CD14-positive monocyte (primary cell): Measurements from ENCODE around the gene RASSF1. TPM values are rescaled to one million over a fixed set of nuclear protein-coding genes. Genes with fewer than 3 reads are reported as not detected.
A peak's percentile ranks its signal among the peaks of the same experiment; 100 is the strongest.

ENCODE experiments used
- DNase-seq, 3 donors: peaks; one replicate each; pipeline ENCODE4 v3.0.0-alpha.2; 2011 to 2022
- H2AFZ ChIP-seq: 2 replicates; pipeline ENCODE4 v1.6.0; 2012; ENCODE audit warnings: mild to moderate bottlenecking, low read depth, low read length, inconsistent platforms; ENCODE audit not compliant: insufficient read depth, poor library complexity, severe bottlenecking
- H3K27ac ChIP-seq, 2 donors: 1 replicate in 1 of 2; 2 replicates in 1 of 2; pipeline ENCODE4 v1.5.1; 2012 to 2013; ENCODE audit warnings: low read length in 2 of 2, control low read depth in 1 of 2, inconsistent platforms in 1 of 2, low read depth in 1 of 2, mild to moderate bottlenecking in 1 of 2
- H3K27me3 ChIP-seq, 2 donors: one replicate each; pipeline versions ENCODE4 v1.6.0 to v1.6.1; 2011 to 2013; ENCODE audit warnings: low read length in 2 of 2; ENCODE audit not compliant: control insufficient read depth in 2 of 2, insufficient read depth in 2 of 2
- H3K36me3 ChIP-seq, 2 donors: replicated peaks in 1 of 2; 1 replicate in 1 of 2; 2 replicates in 1 of 2; pipeline versions ENCODE4 v1.5.1 to v1.6.1; 2012 to 2013; ENCODE audit warnings: low read length in 2 of 2, control low read depth in 1 of 2, inconsistent platforms in 1 of 2, mild to moderate bottlenecking in 1 of 2; ENCODE audit not compliant: insufficient read depth in 2 of 2, control insufficient read depth in 1 of 2
- H3K4me1 ChIP-seq, 2 donors: 1 replicate in 1 of 2; 2 replicates in 1 of 2; pipeline versions ENCODE4 v1.5.1 to v1.6.1; 2012 to 2013; ENCODE audit warnings: low read length in 2 of 2, control low read depth in 1 of 2, inconsistent platforms in 1 of 2, mild to moderate bottlenecking in 1 of 2, moderate library complexity in 1 of 2; ENCODE audit not compliant: insufficient read depth in 2 of 2, control insufficient read depth in 1 of 2
- H3K4me2 ChIP-seq: replicated peaks from 2 replicates; pipeline ENCODE3; 2012; ENCODE audit warnings: low read length, moderate library complexity, mild to moderate bottlenecking; ENCODE audit not compliant: poor library complexity, severe bottlenecking; ENCODE audit errors: extremely low read depth
- H3K4me3 ChIP-seq, 3 experiments: fragments of 200-600 bp in 1 of 3; sonication (generic) in 1 of 3; replicated peaks in 1 of 3; 1 replicate in 2 of 3; 2 replicates in 1 of 3; pipeline ENCODE4 v1.5.1; 2011 to 2013; ENCODE audit warnings: low read length in 3 of 3, mild to moderate bottlenecking in 3 of 3, control low read depth in 2 of 3, low read depth in 2 of 3, inconsistent platforms in 1 of 3, moderate library complexity in 1 of 3
- H3K79me2 ChIP-seq: 2 replicates; pipeline ENCODE4 v1.6.0; 2012; ENCODE audit warnings: mild to moderate bottlenecking, control low read depth, inconsistent platforms, low read length, moderate library complexity; ENCODE audit not compliant: insufficient read depth
- H3K9ac ChIP-seq: 2 replicates; pipeline ENCODE4 v1.6.0; 2017; ENCODE audit warnings: low read length, mild to moderate bottlenecking; ENCODE audit not compliant: insufficient read depth, poor library complexity, severe bottlenecking
- H3K9me3 ChIP-seq, 2 donors: replicated peaks in 1 of 2; 1 replicate in 1 of 2; 2 replicates in 1 of 2; pipeline versions ENCODE4 v1.5.1 to v1.6.1; 2012 to 2013; ENCODE audit warnings: low read length in 2 of 2, control low read depth in 1 of 2; ENCODE audit not compliant: control insufficient read depth in 1 of 2, insufficient read depth in 1 of 2
- H4K20me1 ChIP-seq: 2 replicates; pipeline ENCODE4 v1.6.0; 2012; ENCODE audit warnings: mild to moderate bottlenecking, low read length, control low read depth, moderate library complexity; ENCODE audit not compliant: insufficient read depth
- H3K27ac Mint-ChIP-seq, 7 donors: one replicate each; pipeline ENCODE4 v1.8.0; 2020; ENCODE audit warnings: mild to moderate bottlenecking in 7 of 7, mixed read lengths in 7 of 7, moderate library complexity in 6 of 7, inconsistent platforms in 2 of 7
- H3K27me3 Mint-ChIP-seq, 3 donors: one replicate each; pipeline ENCODE4 v1.8.0; 2021 to 2022; ENCODE audit warnings: low read depth in 3 of 3, mild to moderate bottlenecking in 3 of 3, mixed read lengths in 3 of 3, moderate library complexity in 3 of 3, inconsistent platforms in 1 of 3
- H3K36me3 Mint-ChIP-seq, 2 donors: one replicate each; pipeline ENCODE4 v1.8.0; 2020; ENCODE audit warnings: mixed read lengths in 2 of 2, inconsistent platforms in 1 of 2, mild to moderate bottlenecking in 1 of 2
- H3K4me1 Mint-ChIP-seq: one replicate; pipeline ENCODE4 v1.8.0; 2020; ENCODE audit warnings: mild to moderate bottlenecking, mixed read lengths
- H3K4me3 Mint-ChIP-seq, 2 donors: one replicate each; pipeline ENCODE4 v1.8.0; 2020; ENCODE audit warnings: mild to moderate bottlenecking in 2 of 2, mixed read lengths in 2 of 2, moderate library complexity in 1 of 2
- H3K9me3 Mint-ChIP-seq, 7 donors: one replicate each; pipeline ENCODE4 v1.8.0; 2020 to 2022; ENCODE audit warnings: mixed read lengths in 7 of 7, mild to moderate bottlenecking in 6 of 7, moderate library complexity in 6 of 7, inconsistent platforms in 2 of 7
- WGBS: methylation state at CpG from one replicate; pipeline ENCODE4 v1.1.5; 2013; ENCODE audit warnings: missing lambda C conversion rate; ENCODE audit not compliant: insufficient coverage; 5-methylcytosine and 5-hydroxymethylcytosine counted together
- intact Hi-C, 2 donors: fragments of 100-400 bp; cut with micrococcal nuclease; formaldehyde crosslinking; loops; one replicate each; pipeline versions ENCODE4 v1.15.0 to v1.15.1; 2023
- polyA plus RNA-seq, 3 donors: library from polyadenylated mRNA; depleted of rRNA in 1 of 3; unstranded in 2 of 3; stranded (reverse) in 1 of 3; fragments of 300-500 nt in 2 of 3; fragments of >200 nt in 1 of 3; fragmentation: Illumina TruSeq in 2 of 3; gene quantifications; 1 replicate in 2 of 3; 2 replicates in 1 of 3; pipeline ENCODE4 v1.2.3, GENCODE V29; 2012 to 2021
- TF ChIP-seq, protein P1 (sequence below): fragments of 200-600 bp; IDR thresholded peaks from one replicate; pipeline ENCODE4 v1.8.0; 2022; ENCODE audit warnings: antibody characterized with exemption, mild to moderate bottlenecking

RASSF1 gene
- polyA plus RNA-seq, 3 donors = 16.0 to 229 (median 24.0) TPM

DNA sequence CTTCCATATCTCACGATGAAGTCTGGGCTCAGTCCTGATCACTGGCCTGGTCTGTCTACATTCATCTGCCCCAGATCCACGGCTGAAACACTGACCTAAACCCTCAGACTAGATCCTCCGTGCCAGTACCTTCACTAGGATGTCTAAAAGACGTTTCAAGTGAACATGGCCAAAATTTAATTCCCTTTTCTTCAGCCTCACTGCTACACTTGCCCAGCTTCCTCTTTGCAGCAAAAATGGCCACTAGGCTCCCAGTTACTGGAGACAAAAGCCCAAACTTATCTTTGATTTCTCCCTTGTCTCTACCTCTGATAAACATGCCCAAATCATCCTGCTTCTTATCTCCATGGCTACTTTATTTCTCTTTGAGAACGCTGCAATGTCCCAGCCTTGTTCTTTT, 1.7 kb downstream of the RASSF1 start:
- WGBS = 0% methylated on average over 5 of the region's 5 CpGs
- peak; percentile 46 to 66 (median 58) for DNase-seq
- H3K4me1 Mint-ChIP-seq = peaks cover 70% of the 10 kb centered on the region
- H3K27me3 Mint-ChIP-seq = no peaks in the 10 kb centered on the region
- peaks cover 66 to 88% of the 10 kb centered on the region in 2 donors for H3K4me1 ChIP-seq
- H3K27ac Mint-ChIP-seq = peak overlapping the region; percentile 92 to 99 (median 96)
- H3K27me3 ChIP-seq = no peaks in the 10 kb centered on the region
- H3K36me3 ChIP-seq = peaks cover 15 to 23% of the 10 kb centered on the region in 2 donors
- TF ChIP-seq, protein P1, sequence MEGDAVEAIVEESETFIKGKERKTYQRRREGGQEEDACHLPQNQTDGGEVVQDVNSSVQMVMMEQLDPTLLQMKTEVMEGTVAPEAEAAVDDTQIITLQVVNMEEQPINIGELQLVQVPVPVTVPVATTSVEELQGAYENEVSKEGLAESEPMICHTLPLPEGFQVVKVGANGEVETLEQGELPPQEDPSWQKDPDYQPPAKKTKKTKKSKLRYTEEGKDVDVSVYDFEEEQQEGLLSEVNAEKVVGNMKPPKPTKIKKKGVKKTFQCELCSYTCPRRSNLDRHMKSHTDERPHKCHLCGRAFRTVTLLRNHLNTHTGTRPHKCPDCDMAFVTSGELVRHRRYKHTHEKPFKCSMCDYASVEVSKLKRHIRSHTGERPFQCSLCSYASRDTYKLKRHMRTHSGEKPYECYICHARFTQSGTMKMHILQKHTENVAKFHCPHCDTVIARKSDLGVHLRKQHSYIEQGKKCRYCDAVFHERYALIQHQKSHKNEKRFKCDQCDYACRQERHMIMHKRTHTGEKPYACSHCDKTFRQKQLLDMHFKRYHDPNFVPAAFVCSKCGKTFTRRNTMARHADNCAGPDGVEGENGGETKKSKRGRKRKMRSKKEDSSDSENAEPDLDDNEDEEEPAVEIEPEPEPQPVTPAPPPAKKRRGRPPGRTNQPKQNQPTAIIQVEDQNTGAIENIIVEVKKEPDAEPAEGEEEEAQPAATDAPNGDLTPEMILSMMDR = no peak
- peak overlapping the region; percentile 75 for H2AFZ ChIP-seq
- peaks cover 82% of the 10 kb centered on the region for H3K79me2 ChIP-seq
- no peaks in the 10 kb centered on the region for H3K9me3 ChIP-seq
- H3K4me3 ChIP-seq = peak overlapping the region; percentile 50 to 94 (median 83)
- H3K27ac ChIP-seq = peak overlapping the region; percentile 91 to 98
- H3K36me3 Mint-ChIP-seq = peaks cover 17 to 31% of the 10 kb centered on the region in 2 donors
- peak overlapping the region; percentile 95 for H3K4me2 ChIP-seq
- peak overlapping the region; percentile 79 to 96 for H3K4me3 Mint-ChIP-seq
- no peaks in the 10 kb centered on the region for H3K9me3 Mint-ChIP-seq
- H3K9ac ChIP-seq = peak overlapping the region; percentile 94
- H4K20me1 ChIP-seq = peaks cover 33% of the 10 kb centered on the region
- intact Hi-C loops = loop anchor here (5.0 kb wide), 1 partner anchor 42 kb away; the partner anchor contains the start of genes HYAL3 (in 2 of the 2) and NAA80 (in 2 of the 2)

DNA sequence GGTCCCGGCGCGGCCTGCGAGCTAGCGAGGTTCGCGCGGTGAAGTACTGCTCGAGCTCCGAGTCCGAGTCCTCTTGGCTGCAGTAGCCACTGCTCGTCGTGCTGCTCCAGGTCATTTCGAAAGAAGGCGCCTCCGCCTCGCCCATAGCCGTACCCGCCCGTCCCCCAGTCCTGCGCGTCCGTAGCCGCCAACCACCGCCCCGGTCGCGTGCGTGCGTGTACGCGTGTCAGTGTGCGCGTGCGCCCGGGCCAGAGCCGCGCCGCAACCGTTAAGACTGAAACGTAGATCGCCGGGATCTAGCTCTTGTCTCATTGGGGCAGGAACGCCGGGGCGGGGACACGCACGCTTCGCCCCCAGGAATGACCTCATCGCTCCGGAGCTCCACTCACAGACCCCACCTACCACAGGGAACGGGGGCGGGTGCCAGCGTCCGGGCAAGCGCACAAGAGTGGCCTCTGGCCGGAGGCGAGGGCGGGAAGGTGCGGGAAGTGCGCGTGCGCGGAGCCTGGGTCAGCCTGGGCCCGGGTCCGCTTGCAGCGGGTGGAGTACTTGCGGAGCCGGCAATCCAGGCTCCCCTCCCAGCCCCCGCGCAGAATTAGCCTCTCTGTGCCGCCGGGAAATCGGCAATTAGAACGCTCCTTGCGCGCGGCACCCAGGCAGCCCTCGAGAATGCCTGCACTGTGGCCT, 3.3 kb downstream of the RASSF1 start:
- peak overlapping the region; percentile 79 to 96 for H3K4me3 Mint-ChIP-seq
- TF ChIP-seq, protein P1 = no peak
- under 1% methylated on average over 70 of the region's 79 CpGs for WGBS
- Histone ChIP-seq H3K9me3 (no peaks in the 10 kb centered on the region), H2AFZ (peak overlapping the region; percentile 75), H4K20me1 (peaks cover 49% of the 10 kb centered on the region), H3K36me3 (peaks cover 15 to 40% of the 10 kb centered on the region in 2 donors), H3K9ac (peak overlapping the region; percentile 94), H3K4me1 (peaks cover 71 to 76% of the 10 kb centered on the region in 2 donors), H3K27ac (peak overlapping the region; percentile 91 to 98), H3K4me2 (peak overlapping the region; percentile 95), H3K27me3 (no peaks in the 10 kb centered on the region), H3K79me2 (peaks cover 97% of the 10 kb centered on the region), H3K4me3 (peak overlapping the region; percentile 50 to 94 (median 83))
- H3K36me3 Mint-ChIP-seq = peaks cover 22 to 45% of the 10 kb centered on the region in 2 donors
- peaks cover 62% of the 10 kb centered on the region for H3K4me1 Mint-ChIP-seq
- peak; percentile 98 to 99 (median 98) for DNase-seq
- H3K27me3 Mint-ChIP-seq = no peaks in the 10 kb centered on the region
- intact Hi-C loops = loop anchor here (5.0 kb wide), 1 partner anchor 40 kb away; the partner anchor contains the start of genes HYAL3 (in 2 of the 2) and NAA80 (in 2 of the 2)
- no peaks in the 10 kb centered on the region for H3K9me3 Mint-ChIP-seq
- peak overlapping the region; percentile 92 to 99 (median 96) for H3K27ac Mint-ChIP-seq
